Right atrium auricular region (tissue), 2 donors: Measurements from ENCODE around the gene CCNL2. TPM values are rescaled to one million over a fixed set of nuclear protein-coding genes. Genes with fewer than 3 reads are reported as not detected.
"Not testable (repeated sequence)": the region's sequence is repeated elsewhere in the genome, so short reads cannot be mapped to it uniquely, and the experiment has no call there.

Experiments used
- DNase-seq: peaks from one replicate; pipeline ENCODE4 v3.0.0-alpha.2; 2019; ENCODE audit warnings: low spot score
- H3K27ac ChIP-seq, 2 donors: fragments of 200-600 bp; sonication (generic); 1 replicate in 1 of 2; 2 replicates in 1 of 2; pipeline ENCODE4 v1.5.1; 2016 to 2019
- H3K27me3 ChIP-seq, 2 donors: fragments of 200-600 bp; sonication (generic); one replicate each; pipeline versions ENCODE4 v1.5.1 to v1.6.0; 2017 to 2019
- H3K36me3 ChIP-seq: fragments of 200-600 bp; sonication (generic); one replicate; pipeline ENCODE4 v1.5.1; 2016
- H3K4me1 ChIP-seq, 2 donors: fragments of 200-600 bp; sonication (generic); one replicate each; pipeline versions ENCODE4 v1.5.1 to v1.6.0; 2017 to 2019
- H3K4me3 ChIP-seq, 2 donors: fragments of 200-600 bp; sonication (generic); 1 replicate in 1 of 2; 2 replicates in 1 of 2; pipeline ENCODE4 v1.5.1; 2017 to 2019; ENCODE audit warnings: mild to moderate bottlenecking in 1 of 2, moderate library complexity in 1 of 2
- H3K9me3 ChIP-seq, 2 donors: fragments of 200-600 bp; sonication (generic); one replicate each; pipeline ENCODE4 v1.5.1; 2019
- total RNA-seq, 2 donors: library from RNA; depleted of rRNA; stranded (reverse); fragments of >200 nt; gene quantifications; one replicate each; pipeline ENCODE4 v1.1.0, GENCODE V29; 2016
- TF ChIP-seq, protein P1 (sequence below), 2 donors: fragments of 200-600 bp; sonication (generic); IDR thresholded peaks; one replicate each; pipeline ENCODE4 v1.5.1; 2019; ENCODE audit warnings: antibody characterized with exemption in 2 of 2

CCNL2 gene
- total RNA-seq = 10 to 100 TPM; 41.6 to 44.2 TPM

- H3K27me3 ChIP-seq = no peaks in the 10 kb centered on the region
- H3K36me3 ChIP-seq = peaks cover 64% of the 10 kb centered on the region
- no peaks in the 10 kb centered on the region for H3K9me3 ChIP-seq
- TF ChIP-seq, protein P1, sequence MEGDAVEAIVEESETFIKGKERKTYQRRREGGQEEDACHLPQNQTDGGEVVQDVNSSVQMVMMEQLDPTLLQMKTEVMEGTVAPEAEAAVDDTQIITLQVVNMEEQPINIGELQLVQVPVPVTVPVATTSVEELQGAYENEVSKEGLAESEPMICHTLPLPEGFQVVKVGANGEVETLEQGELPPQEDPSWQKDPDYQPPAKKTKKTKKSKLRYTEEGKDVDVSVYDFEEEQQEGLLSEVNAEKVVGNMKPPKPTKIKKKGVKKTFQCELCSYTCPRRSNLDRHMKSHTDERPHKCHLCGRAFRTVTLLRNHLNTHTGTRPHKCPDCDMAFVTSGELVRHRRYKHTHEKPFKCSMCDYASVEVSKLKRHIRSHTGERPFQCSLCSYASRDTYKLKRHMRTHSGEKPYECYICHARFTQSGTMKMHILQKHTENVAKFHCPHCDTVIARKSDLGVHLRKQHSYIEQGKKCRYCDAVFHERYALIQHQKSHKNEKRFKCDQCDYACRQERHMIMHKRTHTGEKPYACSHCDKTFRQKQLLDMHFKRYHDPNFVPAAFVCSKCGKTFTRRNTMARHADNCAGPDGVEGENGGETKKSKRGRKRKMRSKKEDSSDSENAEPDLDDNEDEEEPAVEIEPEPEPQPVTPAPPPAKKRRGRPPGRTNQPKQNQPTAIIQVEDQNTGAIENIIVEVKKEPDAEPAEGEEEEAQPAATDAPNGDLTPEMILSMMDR (IDR thresholded peaks at IDR 0.05) = peak; percentile 57 to 72
- peak; percentile 99 for DNase-seq
- H3K4me3 ChIP-seq = peak within 1 kb of the TSS; percentile 95 to 99
- peak within 1 kb of the TSS; percentile 84 to 88 for H3K27ac ChIP-seq
- peaks cover 0 to 32% of the 10 kb centered on the region in 2 donors for H3K4me1 ChIP-seq
Observed at GRCh38 chr1:1399187-1399871, at the start of gene CCNL2. CCNL2 (minus strand) TSS chr1:1399335; CDS start chr1:1399306, 29 bp downstream.

DNA sequence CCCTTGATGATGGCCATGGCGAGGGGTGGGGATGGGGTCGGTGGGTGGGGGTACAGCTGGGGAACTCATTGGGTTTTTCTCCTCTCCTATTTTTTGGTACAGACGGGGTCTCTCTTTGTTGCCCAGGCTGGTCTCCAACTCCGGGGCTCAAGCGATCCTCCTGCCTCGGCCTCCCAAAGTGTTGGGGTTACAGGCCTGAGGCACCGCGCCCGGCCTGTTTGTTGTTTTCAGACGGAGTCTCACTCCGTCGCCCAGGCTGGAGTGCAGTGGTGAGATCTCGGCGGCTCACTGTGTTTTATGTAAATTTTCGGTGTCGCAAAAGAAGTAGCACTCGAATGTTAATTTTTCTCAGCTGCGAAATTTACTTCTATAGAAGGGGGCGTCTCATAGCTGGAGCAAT, 47.5 kb upstream of the CCNL2 start:
- H3K9me3 ChIP-seq, H3K27me3 ChIP-seq, H3K36me3 ChIP-seq, H3K4me1 ChIP-seq, H3K4me3 ChIP-seq, DNase-seq, H3K27ac ChIP-seq: not testable (repeated sequence)

DNA sequence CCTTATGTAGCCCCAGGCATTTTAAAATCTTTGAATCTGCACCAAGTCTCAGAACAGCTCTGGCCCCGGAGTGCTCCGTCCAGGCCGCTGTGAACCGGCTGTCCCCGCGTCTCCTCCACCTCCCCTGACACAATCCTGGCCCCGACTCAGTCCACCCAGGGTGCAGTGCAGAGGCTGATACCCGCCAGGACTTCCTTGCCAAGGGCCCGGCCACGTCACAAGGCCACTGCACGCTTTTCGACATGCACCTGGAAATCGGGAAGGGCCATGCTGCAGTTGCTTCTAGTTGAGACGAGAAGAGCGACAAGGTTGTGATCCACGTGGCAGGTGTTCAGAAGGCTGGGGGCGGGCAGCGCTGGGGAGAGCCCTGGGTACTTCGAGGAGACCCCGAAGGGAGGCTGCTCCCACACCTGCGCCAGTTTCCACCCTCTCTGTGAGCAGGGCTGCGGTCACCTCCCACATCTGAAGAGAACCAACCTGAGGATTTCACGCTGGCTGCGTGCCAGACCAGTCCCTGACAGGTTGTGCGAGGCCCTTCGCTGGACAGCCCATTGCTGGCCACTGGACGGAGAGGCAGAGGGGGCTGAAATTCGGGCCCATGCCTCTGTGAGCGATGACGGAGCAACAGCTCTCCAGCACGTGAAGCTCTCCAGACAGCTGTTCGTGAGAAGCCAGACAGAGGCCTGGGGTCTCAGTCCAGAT, 43.1 kb upstream of the CCNL2 start:
- Histone ChIP-seq H3K36me3 (no peaks in the 10 kb centered on the region), H3K4me3 (no peak overlapping the region), H3K9me3 (no peaks in the 10 kb centered on the region), H3K27me3 (no peaks in the 10 kb centered on the region), H3K27ac (no peak overlapping the region), H3K4me1 (peaks cover 0 to 16% of the 10 kb centered on the region in 2 donors)
- TF ChIP-seq, protein P1 (IDR thresholded peaks at IDR 0.05) = no peak
- DNase-seq = no peak

DNA sequence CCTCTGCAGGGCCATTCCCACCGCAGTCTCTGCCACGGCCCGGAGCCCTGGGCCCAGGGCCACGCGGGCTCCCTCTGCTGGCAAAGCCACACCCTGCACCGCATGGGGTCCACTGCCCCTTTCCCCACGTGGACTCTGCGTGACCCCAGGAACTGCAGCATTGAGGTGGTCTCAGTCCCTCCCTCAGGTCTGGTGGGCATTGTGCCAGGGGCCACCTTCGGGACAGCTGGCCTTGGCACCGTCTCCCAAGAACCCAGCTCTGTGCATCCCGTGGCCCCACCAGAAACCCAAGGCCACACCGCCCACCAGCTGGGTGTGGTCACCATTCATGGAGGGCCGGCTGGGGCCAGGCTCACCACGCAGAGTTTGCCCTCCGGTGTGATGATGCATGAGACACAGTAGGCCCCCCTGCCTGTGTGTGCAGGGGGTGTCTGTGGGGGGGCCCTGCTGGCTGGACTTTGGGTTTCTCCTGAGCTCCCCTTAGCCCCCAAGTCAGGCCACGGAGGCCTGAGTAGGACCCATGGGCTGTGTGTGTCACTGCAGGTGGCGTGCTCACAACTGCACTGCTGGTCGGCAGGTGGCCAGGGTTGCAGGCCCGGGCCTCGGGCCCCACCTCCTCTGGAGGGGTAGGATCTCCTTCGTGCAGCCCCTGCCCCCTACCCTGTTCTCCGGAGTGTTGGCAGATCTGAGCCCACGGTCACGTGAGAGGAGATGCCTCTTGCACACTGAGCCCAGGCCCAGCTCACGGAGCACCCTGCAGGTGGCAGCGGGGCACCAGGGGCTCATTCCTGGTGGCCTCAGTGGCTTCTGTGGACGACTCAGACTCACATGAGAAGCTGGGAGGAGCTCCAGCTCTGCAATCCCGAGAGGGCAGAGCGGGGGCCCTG, 42.1 kb upstream of the CCNL2 start:
- Histone ChIP-seq H3K9me3 (no peaks in the 10 kb centered on the region), H3K4me1 (peaks cover 0 to 25% of the 10 kb centered on the region in 2 donors), H3K27ac (no peak overlapping the region), H3K36me3 (no peaks in the 10 kb centered on the region), H3K27me3 (no peaks in the 10 kb centered on the region), H3K4me3 (no peak overlapping the region)
- no peak for DNase-seq
- TF ChIP-seq, protein P1 (IDR thresholded peaks at IDR 0.05) = peak; percentile 83 to 93

GRCh38 chr1:1440262-1441001, 41.3 kb upstream of the CCNL2 start:
- no peak for DNase-seq
- Histone ChIP-seq H3K4me1 (peaks cover 0 to 31% of the 10 kb centered on the region in 2 donors), H3K9me3 (no peaks in the 10 kb centered on the region), H3K27ac (no peak overlapping the region), H3K36me3 (no peaks in the 10 kb centered on the region), H3K4me3 (no peak overlapping the region), H3K27me3 (no peaks in the 10 kb centered on the region)
- TF ChIP-seq, protein P1 (IDR thresholded peaks at IDR 0.05) = no peak
